ENCODE results near the gene HDAC11. TPM values are rescaled to one million over a fixed set of nuclear protein-coding genes. Genes with fewer than 3 reads are reported as not detected.

HDAC11 gene
- total and polyA plus RNA-seq, 10 of the 15 experiments (the other 5 are each of a cell fraction or from before 2014, with no cell fraction given): 0.04 to 0.76 (median 0.22) TPM; not detected in 1

DNA sequence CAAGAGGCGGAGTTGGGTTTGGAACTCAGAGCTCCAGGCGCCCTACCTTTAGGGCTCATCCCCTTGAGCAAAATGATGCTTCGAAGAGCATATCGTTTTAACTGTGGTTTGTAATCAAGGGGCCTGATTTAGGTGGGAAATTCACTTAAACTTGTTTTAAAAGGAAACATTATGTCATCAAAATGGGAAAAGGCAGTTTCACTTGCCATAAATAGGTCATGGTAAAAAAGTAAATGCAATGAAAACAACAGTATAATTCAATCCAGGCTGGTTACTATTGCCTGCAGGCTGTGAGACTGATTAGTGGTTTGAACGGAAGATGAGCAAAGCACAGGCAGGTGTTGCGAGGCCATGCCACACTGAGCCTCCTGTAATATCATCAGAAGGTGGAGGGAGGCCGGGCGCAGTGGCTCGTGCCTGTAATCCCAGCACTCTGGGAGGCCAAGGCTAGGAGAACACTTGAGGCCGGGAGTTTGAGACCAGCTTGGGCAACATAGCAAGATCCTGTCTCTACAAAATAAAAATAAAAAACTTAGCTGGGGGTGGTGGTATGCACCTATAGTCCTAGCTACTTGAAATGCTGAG, 2.1 kb downstream of the HDAC11 start:
- ChIA-PET SMC1A (ENCODE audit: uncharacterized antibody, unreplicated experiment) (no interaction called here), POLR2A (interaction anchor here (1.5 kb wide), 1 partner anchor 14 kb away, joined by 3 read pairs; no protein-coding TSS in a partner anchor), RAD21 (ENCODE audit: unreplicated experiment) (no interaction called here), CTCF (interaction anchor here (1.7 kb wide), 1 partner anchor 391 kb away, joined by 4 read pairs; no protein-coding TSS in a partner anchor)
- in situ Hi-C loops (cut with MboI) (no loop called here), intact Hi-C loops (cut with micrococcal nuclease; ENCODE audit: unreplicated experiment) (loop anchor here (5.0 kb wide), 1 partner anchor 350 kb away; no protein-coding TSS in a partner anchor)
- no peaks in the 10 kb centered on the region; a peak in 1 of 4 replicates for H3K27me3 ChIP-seq (replicated peaks in 1 of 2; ENCODE audit: control insufficient read depth in 2 of 2, insufficient read depth in 2 of 2, low read length in 1 of 2)
- BruUV-seq (replicated peaks): no TSS peak
- H2AFZ ChIP-seq (ENCODE audit: control insufficient read depth, low read depth, low read length): no peak overlapping the region
- ATAC-seq: no peak
- no peak overlapping the region for H3K4me3 ChIP-seq
- no peak for TF ChIP-seq PML (IDR thresholded peaks at IDR 0.05; ENCODE audit: low read length)
- TF ChIP-seq IKZF2 (IDR thresholded peaks at IDR 0.05): no peak
- TF ChIP-seq, protein P1, sequence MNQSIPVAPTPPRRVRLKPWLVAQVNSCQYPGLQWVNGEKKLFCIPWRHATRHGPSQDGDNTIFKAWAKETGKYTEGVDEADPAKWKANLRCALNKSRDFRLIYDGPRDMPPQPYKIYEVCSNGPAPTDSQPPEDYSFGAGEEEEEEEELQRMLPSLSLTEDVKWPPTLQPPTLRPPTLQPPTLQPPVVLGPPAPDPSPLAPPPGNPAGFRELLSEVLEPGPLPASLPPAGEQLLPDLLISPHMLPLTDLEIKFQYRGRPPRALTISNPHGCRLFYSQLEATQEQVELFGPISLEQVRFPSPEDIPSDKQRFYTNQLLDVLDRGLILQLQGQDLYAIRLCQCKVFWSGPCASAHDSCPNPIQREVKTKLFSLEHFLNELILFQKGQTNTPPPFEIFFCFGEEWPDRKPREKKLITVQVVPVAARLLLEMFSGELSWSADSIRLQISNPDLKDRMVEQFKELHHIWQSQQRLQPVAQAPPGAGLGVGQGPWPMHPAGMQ (IDR thresholded peaks at IDR 0.05; ENCODE audit: borderline replicate concordance): no peak
- no peak for TF ChIP-seq NFXL1 (IDR thresholded peaks at IDR 0.05; ENCODE audit: borderline replicate concordance)
- TF ChIP-seq YY1 (IDR thresholded peaks at IDR 0.05; ENCODE audit: low read depth, low read length): no peak
- no peak for TF ChIP-seq SMARCA5 (IDR thresholded peaks at IDR 0.05)
- TF ChIP-seq HDGF (IDR thresholded peaks at IDR 0.05): no peak
- TF ChIP-seq PAX5 (IDR thresholded peaks at IDR 0.05; ENCODE audit: borderline replicate concordance, low read depth, low read length): no peak
- H3K4me2 ChIP-seq (ENCODE audit: control insufficient read depth, insufficient read depth): no peak overlapping the region
- 63% methylated on average over 10 of the region's 10 CpGs for WGBS (ENCODE audit: insufficient coverage, insufficient replicate concordance, low lambda C conversion rate, missing lambda C conversion rate)
- FAIRE-seq: no peak
- H3K27ac ChIP-seq (ENCODE audit: control insufficient read depth, insufficient read depth): no peak overlapping the region
- DNase-seq (ENCODE audit: low read depth, low spot score): no peak
- no peak overlapping the region for H3K9ac ChIP-seq (ENCODE audit: control insufficient read depth, insufficient read depth, low read length)
- peaks cover 3% of the 10 kb centered on the region; the same call in 1 of the 2 replicates for H3K4me1 ChIP-seq (ENCODE audit: control insufficient read depth, insufficient read depth, low read length)
- no peaks in the 10 kb centered on the region for H3K36me3 ChIP-seq (ENCODE audit: control insufficient read depth in 2 of 2, insufficient read depth in 2 of 2, low read length in 1 of 2)
- H3K9me3 ChIP-seq (replicated peaks; ENCODE audit: control insufficient read depth, insufficient read depth, low read length): no peaks in the 10 kb centered on the region
- no peaks in the 10 kb centered on the region for H3K79me2 ChIP-seq (ENCODE audit: control insufficient read depth, insufficient read depth, low read length)
- H4K20me1 ChIP-seq (ENCODE audit: control insufficient read depth, insufficient read depth): no peaks in the 10 kb centered on the region
